Measurements from ENCODE around the gene PACRG. TPM values are rescaled to one million over a fixed set of nuclear protein-coding genes. Genes with fewer than 3 reads are reported as not detected.

The PACRG gene
- total and polyA plus RNA-seq, 2 experiments from 2014 or later: 0.17 to 0.68 TPM

- TF ChIP-seq ZNF462 (CRISPR knock-in tag; IDR thresholded peaks at IDR 0.05) (no peak), EZH2 (IDR thresholded peaks at IDR 0.05; ENCODE audit: low read depth, unreplicated experiment) (no peak), ZNF114 (CRISPR knock-in tag; IDR thresholded peaks at IDR 0.05) (no peak)
- TF ChIP-seq, protein P1, sequence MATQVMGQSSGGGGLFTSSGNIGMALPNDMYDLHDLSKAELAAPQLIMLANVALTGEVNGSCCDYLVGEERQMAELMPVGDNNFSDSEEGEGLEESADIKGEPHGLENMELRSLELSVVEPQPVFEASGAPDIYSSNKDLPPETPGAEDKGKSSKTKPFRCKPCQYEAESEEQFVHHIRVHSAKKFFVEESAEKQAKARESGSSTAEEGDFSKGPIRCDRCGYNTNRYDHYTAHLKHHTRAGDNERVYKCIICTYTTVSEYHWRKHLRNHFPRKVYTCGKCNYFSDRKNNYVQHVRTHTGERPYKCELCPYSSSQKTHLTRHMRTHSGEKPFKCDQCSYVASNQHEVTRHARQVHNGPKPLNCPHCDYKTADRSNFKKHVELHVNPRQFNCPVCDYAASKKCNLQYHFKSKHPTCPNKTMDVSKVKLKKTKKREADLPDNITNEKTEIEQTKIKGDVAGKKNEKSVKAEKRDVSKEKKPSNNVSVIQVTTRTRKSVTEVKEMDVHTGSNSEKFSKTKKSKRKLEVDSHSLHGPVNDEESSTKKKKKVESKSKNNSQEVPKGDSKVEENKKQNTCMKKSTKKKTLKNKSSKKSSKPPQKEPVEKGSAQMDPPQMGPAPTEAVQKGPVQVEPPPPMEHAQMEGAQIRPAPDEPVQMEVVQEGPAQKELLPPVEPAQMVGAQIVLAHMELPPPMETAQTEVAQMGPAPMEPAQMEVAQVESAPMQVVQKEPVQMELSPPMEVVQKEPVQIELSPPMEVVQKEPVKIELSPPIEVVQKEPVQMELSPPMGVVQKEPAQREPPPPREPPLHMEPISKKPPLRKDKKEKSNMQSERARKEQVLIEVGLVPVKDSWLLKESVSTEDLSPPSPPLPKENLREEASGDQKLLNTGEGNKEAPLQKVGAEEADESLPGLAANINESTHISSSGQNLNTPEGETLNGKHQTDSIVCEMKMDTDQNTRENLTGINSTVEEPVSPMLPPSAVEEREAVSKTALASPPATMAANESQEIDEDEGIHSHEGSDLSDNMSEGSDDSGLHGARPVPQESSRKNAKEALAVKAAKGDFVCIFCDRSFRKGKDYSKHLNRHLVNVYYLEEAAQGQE (IDR thresholded peaks at IDR 0.05; ENCODE audit: unreplicated experiment): no peak
- TF ChIP-seq, protein P2, sequence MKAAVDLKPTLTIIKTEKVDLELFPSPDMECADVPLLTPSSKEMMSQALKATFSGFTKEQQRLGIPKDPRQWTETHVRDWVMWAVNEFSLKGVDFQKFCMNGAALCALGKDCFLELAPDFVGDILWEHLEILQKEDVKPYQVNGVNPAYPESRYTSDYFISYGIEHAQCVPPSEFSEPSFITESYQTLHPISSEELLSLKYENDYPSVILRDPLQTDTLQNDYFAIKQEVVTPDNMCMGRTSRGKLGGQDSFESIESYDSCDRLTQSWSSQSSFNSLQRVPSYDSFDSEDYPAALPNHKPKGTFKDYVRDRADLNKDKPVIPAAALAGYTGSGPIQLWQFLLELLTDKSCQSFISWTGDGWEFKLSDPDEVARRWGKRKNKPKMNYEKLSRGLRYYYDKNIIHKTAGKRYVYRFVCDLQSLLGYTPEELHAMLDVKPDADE (IDR thresholded peaks at IDR 0.05): no peak
These were observed 147.3 kb downstream of the PACRG start (continued) for GRCh38 chr6:162875070-162875469.
